Suppressor macrophage treated with lipopolysaccharide for 4 hours (primary cell): ENCODE results near the gene SIVA1.

Experiments
- DNase-seq: peaks from one replicate; pipeline ENCODE4 v3.0.0-alpha.2; 2020

Gene SIVA1

DNA sequence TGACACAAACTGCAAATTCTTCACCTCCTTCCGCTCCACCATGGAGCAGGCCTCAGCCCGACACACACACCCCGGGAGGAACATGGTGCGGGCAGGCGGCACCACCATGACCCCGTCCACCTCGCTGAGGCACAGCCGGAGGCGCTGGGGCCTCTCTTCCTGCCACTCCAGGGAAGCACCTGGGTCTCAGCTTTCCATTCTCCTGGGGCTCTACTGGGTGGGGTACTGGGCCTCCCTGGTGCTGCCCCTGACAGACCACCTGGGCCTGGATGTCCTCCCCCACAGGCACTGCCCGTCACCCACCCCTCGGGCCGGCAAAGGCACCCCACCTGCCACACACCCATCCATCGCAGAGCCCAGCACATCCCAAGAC lies 32.7 kb downstream of the SIVA1 start:
- DNase-seq = no peak

DNA sequence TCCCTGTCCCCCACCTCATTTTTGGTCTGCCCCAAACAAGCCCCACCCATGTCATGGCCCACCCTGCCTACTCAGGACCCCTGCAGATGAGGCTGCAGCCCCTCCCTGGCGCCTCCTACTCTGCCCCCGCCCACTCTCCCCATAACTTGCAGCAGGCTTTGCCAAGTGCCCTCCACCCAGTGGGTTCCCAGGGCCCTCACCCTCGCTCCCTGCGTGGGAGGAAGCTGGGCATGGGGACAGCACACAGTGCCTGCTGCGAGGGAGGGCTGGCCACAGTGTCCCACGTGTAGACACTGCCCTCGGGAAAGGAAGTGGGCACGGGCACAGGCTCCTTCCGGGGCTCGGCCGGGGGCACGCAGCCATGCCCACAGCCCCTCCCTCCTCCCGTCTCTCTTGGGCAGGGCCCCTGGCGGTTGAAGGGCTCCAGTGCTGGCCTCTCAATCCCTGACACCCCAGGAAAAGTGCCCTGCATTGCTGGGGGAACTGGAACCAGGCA lies 33.2 kb downstream of the SIVA1 start:
- peak; percentile 31 for DNase-seq

DNA sequence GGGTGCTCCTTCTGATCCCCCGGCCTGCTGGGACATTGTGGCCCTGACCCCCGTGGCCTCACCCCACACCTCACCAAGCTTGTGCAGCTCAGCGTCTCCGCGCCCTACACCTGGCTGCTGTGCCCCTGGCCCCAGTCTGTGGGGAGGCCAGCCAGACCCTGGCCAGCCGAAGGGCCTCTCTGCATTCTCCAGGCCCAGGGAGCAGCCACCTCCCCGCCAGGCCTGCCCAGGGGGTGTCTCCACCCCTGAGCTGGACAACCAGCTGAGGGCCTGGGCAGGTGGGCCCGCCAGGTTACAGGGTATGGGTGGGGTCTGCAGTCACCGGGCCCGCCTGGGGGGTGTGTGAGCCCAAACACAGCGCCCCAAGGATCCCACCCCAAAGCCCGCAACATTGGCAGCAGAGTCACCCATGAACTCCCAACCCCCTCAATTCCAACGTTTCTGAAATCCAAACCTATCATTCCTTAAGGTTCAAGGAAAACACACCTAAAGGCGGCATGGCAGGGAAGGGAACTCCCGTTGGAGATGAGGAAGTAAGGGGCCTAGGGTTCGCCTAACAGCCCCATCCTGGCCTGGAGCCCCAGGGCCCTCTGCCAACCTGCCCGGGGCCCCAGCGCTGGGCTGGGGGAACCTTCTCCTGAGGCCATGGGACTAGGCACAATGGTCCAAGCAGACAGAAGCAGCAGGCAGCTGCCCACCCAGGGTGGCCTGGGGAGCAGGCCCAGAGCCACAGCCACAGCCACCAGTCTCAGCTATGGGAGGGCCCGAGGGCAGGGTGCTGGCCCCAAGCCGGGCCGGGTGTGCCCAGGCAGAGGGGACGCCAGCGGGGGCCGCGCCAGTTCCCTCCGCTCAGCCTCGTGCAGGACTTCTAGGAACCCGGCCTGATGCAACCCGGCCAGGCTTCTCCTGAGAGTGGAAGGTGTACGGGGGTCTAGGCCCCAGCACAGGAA lies 34.1 kb downstream of the SIVA1 start:
- DNase-seq = no peak

DNA sequence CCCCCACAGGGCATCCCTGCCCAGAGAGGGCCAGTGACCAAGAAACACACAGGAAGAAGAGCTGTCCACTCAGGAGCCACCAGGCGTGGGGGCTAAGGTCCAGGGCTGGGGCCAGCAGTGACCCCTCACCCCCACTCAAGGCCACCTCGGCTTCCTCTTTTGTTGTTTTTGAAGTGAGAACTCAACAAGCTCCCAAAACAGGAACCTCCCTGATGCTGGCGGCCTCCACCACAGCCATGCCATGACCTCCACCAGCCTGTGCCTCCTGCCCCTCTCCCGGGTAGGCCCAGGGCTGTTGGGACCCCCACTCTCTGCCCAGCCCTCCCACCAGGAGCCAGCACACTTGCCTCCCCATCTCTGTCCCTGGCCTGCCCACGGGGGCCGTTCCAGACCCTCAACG lies 34.8 kb downstream of the SIVA1 start:
- DNase-seq = peak; percentile 66

DNA sequence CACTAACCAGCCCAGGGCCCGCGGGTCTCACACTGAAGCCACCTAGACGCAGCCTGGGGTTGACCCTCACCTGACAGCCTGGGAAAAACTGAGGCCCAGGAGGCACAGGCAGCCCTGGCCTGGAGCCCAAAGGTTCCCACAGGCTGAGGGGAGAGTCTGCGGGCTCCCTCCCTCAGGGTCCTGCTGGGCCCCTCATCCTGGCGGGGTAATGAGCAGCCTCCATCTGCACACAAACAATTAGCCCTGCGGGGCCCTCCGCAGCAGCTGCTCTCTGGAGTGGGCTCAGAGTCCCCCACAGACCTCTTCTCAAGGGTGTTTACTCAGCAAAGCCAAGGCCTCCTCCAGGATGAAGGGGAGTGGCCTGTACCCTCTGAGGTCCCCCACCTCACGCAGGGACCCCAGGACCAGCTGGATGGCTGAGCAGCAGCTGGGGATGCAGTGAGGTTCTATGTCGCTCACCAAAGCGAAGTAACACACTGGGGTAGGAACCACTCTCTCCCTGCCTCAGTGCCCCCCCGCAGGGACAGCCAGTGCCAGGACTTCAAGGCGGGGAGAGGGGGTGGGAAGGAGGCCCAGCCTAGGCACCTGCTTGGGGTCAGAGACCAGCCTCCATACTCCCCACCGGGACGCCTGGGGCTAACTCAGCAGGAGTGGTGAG lies 35.3 kb downstream of the SIVA1 start:
- no peak for DNase-seq

DNA sequence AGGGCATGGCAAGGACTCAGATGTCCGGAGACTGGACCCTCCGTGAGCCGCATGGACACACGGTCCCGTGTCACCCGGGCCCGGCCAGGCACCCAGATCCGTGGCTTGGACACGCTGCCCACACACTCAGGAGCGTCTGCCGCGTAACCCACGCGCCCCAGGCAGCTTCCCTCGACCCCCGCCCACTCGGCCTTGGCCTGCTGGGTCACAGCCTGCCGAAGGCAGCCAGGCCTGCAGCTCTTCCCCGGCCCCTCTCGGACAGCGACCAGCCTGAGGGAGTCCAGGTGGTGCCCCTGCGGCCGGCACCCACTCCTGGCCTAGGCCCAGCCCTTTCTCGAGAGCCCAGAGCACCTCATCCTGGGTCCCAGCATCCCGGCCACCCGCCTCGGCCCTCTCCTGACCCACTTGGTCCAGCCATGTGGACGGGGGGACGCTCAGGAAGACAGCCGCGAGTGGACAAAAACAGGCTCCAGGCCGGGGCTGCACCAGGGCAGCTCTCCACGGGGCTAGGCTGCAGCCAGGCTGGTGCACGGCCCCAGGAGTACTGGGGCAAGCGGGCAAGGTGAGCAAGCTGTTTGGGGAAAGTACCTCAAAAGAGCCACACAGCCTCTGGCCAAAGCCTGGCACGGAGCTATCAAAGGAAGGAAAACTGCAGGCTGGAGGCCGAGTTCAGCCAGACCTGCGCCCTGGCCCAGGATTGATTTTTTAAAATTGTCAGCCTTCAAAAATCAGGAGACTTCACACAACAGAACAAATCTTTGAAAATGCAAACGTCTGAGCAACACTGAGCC lies 36.1 kb downstream of the SIVA1 start:
- no peak for DNase-seq

DNA sequence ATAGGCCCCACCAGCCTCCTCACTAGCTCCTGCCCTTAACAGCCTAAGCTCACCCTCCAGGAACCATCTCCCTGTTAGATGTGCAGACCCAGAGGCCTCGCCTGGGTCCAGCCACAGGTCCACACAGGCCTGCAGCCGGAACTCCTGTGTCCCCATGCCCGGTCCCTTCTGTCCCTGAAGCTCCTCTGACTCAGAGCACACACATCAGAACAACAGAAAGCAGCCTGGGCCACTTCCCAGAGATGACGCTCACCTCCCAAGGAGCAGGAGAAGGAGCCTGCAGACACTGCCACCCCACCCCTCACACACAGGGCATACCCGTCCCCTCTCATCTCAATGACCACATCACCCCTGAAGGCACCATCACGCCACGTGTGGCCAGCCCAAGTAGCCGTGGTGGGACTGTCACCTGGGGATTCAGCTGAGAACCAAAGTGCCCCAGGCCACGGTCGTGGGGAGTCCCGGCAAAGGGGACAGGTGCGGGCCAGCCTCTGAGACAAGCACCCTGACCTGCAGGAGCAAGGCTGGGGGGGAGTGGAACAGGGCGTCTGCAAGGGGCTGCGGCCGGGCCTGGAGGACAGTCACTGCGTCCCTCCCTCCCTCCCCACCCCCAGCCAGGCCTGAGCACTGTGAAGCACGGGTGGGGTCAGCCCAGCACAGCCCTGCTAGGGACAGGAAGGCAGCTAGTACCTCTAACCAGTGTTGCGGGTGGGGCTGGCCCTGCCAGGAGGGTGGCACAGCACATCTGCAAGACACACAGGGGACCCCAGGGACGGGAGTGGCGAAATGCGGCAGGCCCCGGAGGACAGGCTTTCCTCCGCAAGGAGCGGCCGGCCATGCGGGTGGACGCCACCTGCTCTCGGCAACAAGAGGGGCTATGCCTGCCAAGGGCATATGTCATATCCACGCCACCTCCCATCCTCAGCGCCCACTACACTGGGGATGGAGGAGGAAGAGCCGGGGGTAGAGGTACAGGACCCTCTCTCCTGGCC lies 37.1 kb downstream of the SIVA1 start:
- DNase-seq = no peak

DNA sequence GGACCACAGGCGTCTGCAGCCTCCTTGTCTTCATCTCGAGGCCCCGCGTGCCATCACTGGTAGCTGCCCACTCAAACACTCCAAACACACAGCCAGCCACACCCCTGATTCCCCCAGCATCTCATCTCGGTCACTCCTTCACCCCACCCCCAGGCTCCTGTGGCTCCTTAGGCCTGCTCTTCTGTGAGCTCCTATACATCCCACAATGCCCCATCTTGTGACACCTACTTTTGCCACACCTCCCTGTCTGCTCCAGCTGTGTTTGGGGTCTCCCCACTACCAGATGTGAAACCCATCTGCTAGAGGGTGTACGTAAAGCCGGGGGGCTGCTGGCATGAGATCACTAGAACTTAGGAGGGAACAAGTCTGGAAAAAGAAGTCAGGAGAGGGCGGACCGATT lies 38.5 kb downstream of the SIVA1 start:
- DNase-seq = no peak

DNA sequence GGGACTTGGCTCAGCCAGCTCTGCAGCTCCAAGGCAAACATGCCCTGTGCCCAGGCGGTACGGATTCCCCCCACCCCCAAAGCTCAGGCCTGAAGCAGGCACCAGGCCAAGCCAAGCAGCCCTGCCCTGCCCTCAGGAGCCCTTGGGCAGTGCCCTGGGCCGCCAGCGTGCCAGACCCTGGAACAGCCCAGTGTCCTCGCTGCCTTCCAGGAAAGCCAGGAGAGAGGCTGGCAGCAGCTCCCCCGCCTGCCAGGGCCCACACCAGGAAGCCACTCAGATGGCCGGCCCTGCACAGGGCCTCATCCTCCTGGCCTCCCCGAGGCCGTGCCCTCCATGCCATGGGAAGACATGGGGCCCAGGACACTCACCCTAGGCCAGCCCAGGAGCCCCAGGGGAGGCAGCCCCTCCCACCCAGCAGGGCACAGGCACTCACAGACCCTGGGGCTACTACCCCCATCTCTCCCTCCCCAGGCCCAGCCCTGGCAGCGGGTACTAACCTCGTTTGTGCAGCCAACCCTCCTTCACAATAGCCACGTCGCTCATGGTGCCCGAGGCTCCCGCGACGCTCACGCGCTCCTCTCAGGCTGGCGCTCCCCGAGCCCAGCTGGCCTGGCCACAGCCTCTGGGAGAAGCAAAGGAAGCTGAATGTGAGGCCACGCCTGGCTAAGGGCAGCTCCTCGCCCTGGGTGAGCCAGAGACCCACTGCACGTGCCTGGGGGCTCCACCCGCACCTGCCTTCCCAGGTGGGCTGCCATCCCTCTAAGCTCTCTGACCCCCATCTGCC lies 39.3 kb downstream of the SIVA1 start:
- no peak for DNase-seq

DNA sequence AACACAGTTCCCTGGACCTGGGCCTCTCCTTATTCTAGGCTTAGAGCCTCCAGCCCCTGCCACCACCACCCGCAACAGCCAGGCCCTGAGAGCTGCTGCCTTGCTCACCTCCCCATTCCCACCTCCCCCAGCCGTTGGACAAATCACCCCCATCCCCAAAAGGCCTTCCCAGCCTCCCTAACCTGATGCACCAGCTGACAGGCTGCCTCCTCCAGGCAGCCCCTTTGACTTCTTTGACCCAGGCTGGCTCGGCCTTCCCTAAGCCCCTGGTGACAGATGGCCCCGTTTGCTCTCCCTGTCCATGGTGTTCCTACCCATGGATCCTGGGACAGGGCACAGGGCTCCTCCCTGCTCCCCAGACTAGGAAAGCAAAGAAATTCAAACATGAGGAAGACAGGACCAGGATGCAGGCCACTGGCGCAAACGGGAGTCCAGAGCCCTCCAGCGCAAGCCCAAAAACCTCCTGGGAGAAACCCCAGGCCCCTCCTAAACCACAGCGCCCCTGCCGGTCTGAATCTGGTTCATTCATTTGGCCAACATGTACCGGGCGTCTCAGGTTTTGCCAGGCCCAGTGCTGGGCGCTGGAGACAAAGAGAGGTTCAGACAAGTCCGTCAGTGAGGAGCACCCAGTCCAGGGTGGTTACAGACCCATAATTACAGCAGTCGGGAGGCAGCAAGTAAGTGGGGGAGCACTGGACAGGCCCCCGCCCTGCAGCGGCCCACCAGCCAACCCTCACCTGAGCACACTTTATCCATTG lies 40.2 kb downstream of the SIVA1 start:
- DNase-seq = no peak

DNA sequence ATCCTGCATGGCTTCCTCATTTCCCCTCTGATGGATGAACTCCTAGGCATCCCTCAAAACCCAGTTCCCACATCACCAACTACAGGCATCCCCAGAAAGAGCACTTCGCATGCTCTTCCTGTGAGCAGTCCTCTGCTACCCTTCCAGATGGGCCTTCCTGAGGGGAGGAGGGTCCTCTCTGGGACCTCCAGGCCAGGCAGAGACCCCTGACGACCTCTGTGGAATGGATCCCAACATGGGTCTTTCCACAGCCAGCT lies 40.7 kb downstream of the SIVA1 start:
- DNase-seq = no peak

DNA sequence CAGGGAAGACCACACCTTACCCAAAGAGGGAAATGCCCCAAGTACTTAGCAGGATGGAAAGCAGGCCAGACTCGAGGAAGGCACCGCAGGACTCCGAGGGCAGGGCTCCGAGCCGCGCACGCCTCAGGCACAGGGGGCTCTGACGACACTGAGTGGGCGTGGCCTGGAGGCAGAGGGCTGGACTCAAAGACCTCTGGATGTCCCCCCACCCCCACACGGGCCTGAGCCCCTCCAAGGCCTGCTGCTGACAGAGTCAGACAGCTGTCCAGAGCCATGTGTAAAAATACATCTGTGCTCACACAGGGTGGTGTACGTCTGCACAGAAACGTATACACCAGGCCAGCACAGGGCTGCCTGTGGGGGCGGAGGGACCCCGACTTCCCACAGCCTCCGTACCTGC lies 41.2 kb downstream of the SIVA1 start:
- DNase-seq = peak; percentile 60

DNA sequence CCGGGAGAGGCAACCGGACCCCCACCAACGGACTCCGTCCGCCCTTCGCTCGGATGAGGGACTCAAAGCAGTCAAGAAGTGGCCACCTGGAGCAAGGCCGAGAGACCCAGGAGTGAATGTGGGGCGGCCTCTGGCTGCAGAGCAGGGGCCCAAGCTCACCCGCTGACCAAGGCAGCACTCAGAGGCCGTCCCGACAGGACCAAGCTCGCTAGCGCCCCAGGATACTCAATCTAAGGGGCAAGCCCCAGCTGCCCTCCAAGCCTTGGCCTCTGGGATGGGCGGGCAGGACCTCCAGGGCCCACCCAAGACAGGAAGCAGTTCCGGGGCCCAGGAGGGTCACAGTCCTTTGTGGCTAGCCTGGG lies 41.7 kb downstream of the SIVA1 start:
- peak; percentile 27 for DNase-seq

DNA sequence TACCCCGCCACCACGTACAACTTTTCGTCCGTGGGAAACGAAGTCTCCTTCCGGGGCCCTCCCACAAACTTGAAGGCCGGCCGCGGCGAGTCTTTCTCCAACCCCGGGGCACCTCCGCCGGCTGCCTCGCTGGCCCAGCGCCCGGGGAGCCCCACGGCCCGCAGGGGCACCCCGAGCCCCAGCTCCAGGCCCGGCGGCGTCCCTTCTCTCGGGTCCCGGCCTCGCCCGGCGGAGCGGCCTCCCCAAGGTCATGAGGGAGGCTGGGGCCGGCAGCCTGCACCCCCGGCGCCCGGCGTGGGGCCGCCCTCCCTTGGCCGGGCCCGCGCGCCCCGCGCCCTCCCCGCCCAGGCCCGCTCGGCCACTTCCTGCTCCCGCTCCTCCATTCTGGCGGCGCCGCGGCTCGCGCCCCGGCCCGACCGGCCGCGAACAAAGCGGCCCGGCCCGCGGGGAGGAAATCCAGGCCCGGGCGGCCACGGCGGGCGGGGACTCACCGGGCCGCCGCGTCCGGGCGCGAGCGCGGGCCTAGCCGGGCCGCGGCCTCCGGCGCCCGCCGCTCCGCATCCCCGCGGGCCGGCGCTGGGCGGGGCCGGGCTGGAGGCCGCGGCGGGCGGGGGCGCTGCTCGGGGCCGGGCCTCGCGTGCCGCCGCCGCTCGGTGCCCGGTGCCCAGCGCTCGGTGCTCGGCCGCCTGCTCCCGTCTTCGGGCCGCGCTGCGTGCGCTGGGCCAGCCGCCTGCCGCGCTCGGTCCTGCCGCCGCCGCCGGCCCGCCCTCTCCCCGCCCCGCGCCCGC lies 42.2 kb downstream of the SIVA1 start, which contains the start of gene AKT1:
Gene AKT1 (minus strand): TSS at position 756 of the 788 bp plus-strand sequence. CDS start 3,105 bp downstream, outside the sequence.
- peak; percentile 47 for DNase-seq

DNA sequence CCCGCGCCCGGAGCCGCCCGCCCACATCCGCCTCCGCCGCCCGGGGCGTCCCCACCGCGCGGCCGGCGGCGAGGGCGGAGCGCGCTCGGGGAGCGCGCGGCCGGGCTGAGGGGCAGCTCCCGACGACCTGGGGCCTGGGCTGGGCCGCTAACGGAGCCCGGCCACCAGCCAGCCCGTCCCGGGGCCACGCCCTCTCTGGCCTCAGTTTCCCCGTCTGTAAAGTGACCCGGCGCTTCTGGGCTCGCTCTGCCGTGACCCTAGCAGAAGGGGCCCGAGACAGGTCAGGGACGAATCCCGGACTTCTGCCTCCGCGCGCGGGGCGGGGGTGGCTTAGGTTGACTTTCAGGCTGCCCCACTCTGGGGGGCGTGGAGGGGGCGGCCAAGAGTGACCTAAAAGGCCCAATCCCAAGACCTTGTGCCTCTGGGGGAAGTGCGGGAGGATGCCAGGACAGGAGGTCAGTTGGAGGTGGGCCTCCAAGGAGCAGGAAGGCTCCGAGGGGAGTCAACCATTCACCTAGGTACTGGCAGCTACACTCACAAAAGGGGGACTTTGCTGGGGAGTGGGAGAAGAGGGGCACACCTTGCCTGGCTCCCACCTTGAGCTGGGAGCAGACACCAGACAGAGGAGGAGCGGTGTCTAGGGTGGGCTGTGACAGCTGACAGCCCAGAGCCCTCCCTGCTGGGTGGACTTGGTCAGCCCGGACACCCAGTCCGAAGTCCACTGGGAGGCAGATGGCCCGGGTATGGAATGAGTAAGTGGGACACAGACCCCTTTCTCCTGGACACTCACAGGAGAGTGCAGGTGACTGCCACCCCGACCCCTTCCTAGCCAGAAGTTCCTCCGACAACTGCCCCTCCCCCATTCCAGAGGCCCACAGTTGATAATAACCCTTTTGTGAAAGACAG lies 43.1 kb downstream of the SIVA1 start:
- peak; percentile 51 for DNase-seq

DNA sequence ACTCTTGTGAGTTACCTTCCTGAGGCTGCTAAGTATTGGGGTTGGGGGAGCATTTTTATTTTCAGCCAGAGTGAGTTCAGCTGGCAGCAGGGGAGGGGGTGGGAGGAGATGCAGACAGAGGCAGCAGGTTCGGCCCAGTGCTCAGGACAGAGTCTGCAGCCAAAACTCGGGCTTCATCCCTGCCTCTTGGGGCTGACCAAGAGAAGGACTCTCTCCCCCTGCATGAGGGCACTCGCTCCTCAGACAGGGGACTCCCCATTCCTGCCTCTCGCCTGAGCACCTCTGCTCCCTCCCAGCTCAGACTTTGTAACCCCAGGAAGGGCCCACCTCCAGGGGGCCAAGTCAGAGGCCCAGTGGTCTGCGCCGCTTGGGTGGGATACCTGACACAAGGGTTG lies 43.7 kb downstream of the SIVA1 start:
- no peak for DNase-seq

DNA sequence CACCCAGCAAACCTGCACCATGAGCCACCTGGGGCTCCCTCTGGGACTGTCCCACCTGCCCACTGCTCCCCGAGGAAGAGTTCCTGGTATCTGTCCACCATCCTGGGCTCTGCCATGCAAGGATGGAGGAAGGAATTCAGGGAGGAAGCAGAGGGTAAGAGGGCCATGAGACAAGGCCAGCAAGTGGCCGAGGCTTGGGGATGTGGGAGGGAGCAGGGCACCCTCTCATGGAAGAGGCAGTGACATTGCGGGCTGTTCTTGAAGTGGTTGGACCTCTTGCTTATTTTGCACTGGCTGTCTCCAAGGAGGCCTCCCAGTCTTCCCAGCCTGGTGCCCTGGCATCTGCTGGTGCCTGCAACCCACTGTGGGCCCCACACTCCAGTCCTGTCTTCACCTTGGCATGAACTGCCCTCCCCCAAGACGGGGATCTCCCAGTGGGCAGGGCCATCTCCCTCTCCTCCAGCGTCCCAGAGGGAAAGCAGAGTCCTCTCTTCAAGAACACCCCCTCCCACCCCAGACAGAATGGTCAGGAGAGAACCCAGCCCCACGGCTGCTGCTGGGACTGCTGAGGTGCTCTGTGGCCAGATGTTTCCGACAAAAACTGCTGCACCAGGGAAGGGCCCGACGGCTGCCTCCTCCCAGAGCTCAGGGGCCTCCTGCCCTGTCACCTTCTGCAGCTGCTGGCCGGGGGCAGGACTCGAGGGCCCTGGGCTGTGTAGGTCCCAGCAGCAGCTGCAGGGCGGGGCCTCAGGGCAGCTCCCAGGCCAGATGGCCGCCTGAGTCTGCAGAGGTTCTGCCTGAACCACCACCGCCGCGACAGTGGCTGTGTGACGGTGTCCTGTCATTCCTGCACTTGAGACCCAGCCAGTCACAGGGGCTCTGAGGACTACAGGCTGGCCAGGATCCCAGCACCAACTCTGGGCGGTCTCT lies 44.4 kb downstream of the SIVA1 start:
- DNase-seq = no peak
